ENCODE measurements around the gene EXTL1. TPM values are rescaled to one million over a fixed set of nuclear protein-coding genes. Genes with fewer than 3 reads are reported as not detected.
A peak's percentile ranks its signal among the peaks of the same experiment; 100 is the strongest.

The EXTL1 gene
- total and polyA plus RNA-seq, 2 donors from 2014 or later = 0.28 to 0.45 TPM

- H3K4me1 ChIP-seq (ENCODE audit: control insufficient read depth in 2 of 3, insufficient read depth in 2 of 3, low read depth in 1 of 3, low read length in 3 of 3) = no peaks in the 10 kb centered on the region
- FAIRE-seq (no peak), DNase-seq (no peak)
- intact Hi-C loops (cut with DNase I) = no loop called here
- TF ChIP-seq, protein P1, sequence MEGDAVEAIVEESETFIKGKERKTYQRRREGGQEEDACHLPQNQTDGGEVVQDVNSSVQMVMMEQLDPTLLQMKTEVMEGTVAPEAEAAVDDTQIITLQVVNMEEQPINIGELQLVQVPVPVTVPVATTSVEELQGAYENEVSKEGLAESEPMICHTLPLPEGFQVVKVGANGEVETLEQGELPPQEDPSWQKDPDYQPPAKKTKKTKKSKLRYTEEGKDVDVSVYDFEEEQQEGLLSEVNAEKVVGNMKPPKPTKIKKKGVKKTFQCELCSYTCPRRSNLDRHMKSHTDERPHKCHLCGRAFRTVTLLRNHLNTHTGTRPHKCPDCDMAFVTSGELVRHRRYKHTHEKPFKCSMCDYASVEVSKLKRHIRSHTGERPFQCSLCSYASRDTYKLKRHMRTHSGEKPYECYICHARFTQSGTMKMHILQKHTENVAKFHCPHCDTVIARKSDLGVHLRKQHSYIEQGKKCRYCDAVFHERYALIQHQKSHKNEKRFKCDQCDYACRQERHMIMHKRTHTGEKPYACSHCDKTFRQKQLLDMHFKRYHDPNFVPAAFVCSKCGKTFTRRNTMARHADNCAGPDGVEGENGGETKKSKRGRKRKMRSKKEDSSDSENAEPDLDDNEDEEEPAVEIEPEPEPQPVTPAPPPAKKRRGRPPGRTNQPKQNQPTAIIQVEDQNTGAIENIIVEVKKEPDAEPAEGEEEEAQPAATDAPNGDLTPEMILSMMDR (IDR thresholded peaks at IDR 0.05; ENCODE audit: borderline replicate concordance, extremely low read depth, insufficient read depth) = no peak
- no peaks in the 10 kb centered on the region for H3K27me3 ChIP-seq (ENCODE audit: control insufficient read depth, insufficient read depth, low read length)
- H3K27ac ChIP-seq (ENCODE audit: low read depth in 2 of 2, low read length in 2 of 2) = no peak overlapping the region
- no peak overlapping the region for H3K4me3 ChIP-seq (ENCODE audit: low read length in 3 of 3)
- no peaks in the 10 kb centered on the region for H3K36me3 ChIP-seq (ENCODE audit: control insufficient read depth in 2 of 3, insufficient read depth in 3 of 3, low read length in 3 of 3)
- no peaks in the 10 kb centered on the region for H3K9me3 ChIP-seq (ENCODE audit: control insufficient read depth in 2 of 3, insufficient read depth in 1 of 3, low read length in 3 of 3)
- no peak overlapping the region for H3K9ac ChIP-seq (ENCODE audit: low read length in 3 of 3)
Observed at GRCh38 chr1:26058052-26058595, 36.5 kb downstream of the EXTL1 start.

DNA sequence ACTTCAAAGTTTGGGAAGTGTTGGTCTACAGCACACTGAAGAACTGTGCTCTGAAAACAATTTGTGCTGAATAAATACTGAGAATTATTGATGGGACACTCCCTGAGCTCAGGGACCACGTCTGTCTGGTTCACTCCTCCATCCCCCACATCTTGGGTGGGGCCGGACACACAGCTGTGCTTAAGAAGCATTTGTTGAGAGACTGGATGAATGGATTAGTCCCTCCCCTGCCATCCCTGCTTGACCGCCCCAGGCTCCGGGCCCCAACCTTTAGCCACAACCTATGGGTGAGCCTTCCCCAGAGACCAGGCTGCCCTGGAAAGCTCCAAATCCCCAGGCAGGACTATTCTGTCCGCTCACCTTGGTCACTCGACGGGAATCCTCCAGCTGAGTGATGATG, 38.3 kb downstream of the EXTL1 start:
- H3K27ac ChIP-seq (ENCODE audit: low read depth in 2 of 2, low read length in 2 of 2) = no peak overlapping the region
- no peaks in the 10 kb centered on the region for H3K27me3 ChIP-seq (ENCODE audit: control insufficient read depth, insufficient read depth, low read length)
- H3K4me3 ChIP-seq (ENCODE audit: low read length in 3 of 3) = no peak overlapping the region
- no peaks in the 10 kb centered on the region for H3K36me3 ChIP-seq (ENCODE audit: control insufficient read depth in 2 of 3, insufficient read depth in 3 of 3, low read length in 3 of 3)
- FAIRE-seq = no peak
- TF ChIP-seq, protein P1 (IDR thresholded peaks at IDR 0.05; ENCODE audit: borderline replicate concordance, extremely low read depth, insufficient read depth) = no peak
- H3K9ac ChIP-seq (ENCODE audit: low read length in 3 of 3) = no peak overlapping the region
- H3K4me1 ChIP-seq (ENCODE audit: control insufficient read depth in 2 of 3, insufficient read depth in 2 of 3, low read depth in 1 of 3, low read length in 3 of 3) = no peaks in the 10 kb centered on the region
- DNase-seq = peak in 1 of 5 donors; percentile 43
- intact Hi-C loops (cut with DNase I) = no loop called here
- no peaks in the 10 kb centered on the region for H3K9me3 ChIP-seq (ENCODE audit: control insufficient read depth in 2 of 3, insufficient read depth in 1 of 3, low read length in 3 of 3)

DNA sequence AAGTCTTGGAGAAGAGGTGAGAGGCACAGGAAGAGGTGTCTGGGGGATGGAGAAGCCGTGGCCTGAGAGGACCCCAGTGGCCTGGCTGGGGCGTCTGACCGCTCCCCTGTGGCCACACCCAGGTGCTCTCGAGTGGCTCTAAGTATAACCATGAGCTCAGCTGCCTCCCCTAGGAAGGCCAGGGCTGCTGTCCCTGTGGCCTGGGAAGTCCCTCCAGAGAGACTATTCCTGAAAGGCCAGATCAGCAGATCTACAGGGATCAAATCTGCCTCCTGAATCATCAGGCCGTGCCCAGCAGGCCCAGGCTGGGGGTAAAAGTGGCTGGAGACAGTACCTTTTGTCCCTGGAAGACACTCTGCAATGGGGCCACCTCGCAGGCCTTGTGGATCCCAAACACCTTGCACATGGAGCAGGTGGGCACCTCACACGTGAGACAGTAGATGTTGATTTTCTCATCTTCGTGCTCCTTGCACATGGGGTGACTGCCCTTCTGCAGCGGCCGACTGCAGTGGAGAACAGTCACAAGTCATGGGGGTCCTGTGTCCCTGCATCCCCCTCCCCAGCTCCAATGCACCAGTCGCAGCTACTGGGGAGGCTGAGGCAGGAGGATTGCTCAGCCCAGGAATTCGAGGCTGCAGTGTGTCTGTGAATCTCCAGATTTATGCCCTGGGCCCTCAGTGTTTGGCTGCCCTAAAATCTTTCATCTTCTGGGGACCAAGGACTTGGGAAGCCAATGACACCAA, 39.4 kb downstream of the EXTL1 start:
- H3K9me3 ChIP-seq (ENCODE audit: control insufficient read depth in 2 of 3, insufficient read depth in 1 of 3, low read length in 3 of 3) = no peaks in the 10 kb centered on the region
- no peak for DNase-seq
- intact Hi-C loops (cut with DNase I) = no loop called here
- no peak overlapping the region for H3K27ac ChIP-seq (ENCODE audit: low read depth in 2 of 2, low read length in 2 of 2)
- H3K36me3 ChIP-seq (ENCODE audit: control insufficient read depth in 2 of 3, insufficient read depth in 3 of 3, low read length in 3 of 3) = no peaks in the 10 kb centered on the region
- TF ChIP-seq, protein P1 (IDR thresholded peaks at IDR 0.05; ENCODE audit: borderline replicate concordance, extremely low read depth, insufficient read depth) = no peak
- H3K4me3 ChIP-seq (ENCODE audit: low read length in 3 of 3) = no peak overlapping the region
- no peaks in the 10 kb centered on the region for H3K27me3 ChIP-seq (ENCODE audit: control insufficient read depth, insufficient read depth, low read length)
- H3K4me1 ChIP-seq (ENCODE audit: control insufficient read depth in 2 of 3, insufficient read depth in 2 of 3, low read depth in 1 of 3, low read length in 3 of 3) = no peaks in the 10 kb centered on the region
- H3K9ac ChIP-seq (ENCODE audit: low read length in 3 of 3) = no peak overlapping the region
- no peak for FAIRE-seq

All from kidney (tissue), 14 donors.